8988T (cell line): ENCODE data around the gene AMH.
A peak's percentile ranks its signal among the peaks of the same experiment; 100 is the strongest.
"Not testable (repeated sequence)": the region's sequence is repeated elsewhere in the genome, so short reads cannot be mapped to it uniquely, and the experiment has no call there.

Experiments
- DNase-seq: peaks from one replicate; pipeline ENCODE4 v3.0.0; 2011

Gene AMH

DNA sequence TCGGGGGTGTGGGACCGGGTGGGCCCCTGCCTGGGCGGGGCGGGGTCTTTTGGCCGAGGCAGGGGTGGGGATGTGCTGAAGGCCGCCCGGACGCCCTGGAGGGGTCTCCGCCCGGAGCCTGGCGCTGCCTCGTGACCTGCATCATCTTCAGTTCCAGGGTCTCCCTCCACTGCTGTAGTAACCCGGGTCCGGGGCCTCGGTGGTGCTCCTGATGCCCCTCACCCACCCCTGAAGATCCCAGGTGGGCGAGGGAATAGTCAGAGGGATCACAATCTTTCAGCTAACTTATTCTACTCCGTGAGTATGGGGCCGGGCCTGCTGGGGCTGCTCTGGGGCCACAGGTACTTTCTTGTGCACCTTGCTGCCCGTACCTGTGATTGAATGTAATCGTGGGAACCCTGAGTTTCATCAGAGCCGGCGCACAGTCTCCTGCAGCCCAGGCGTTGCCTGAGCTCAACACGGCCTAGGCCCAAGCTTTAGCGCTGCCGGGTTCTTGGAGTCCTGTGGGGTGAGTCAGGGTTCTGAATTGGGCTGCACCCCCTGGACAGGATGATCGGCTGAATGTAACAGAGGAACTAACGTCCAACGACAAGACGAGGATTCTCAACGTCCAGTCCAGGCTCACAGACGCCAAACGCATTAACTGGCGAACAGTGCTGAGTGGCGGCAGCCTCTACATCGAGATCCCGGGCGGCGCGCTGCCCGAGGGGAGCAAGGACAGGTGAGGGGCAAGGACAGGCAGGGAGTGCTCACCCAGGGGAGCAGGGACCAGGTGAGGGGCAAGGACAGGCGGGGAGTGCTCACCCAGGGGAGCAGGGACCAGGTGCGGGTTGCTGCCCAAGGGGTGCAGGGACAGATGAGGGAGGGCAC is 22.3 kb downstream of the AMH start:
- peak; percentile 46 for DNase-seq

DNA sequence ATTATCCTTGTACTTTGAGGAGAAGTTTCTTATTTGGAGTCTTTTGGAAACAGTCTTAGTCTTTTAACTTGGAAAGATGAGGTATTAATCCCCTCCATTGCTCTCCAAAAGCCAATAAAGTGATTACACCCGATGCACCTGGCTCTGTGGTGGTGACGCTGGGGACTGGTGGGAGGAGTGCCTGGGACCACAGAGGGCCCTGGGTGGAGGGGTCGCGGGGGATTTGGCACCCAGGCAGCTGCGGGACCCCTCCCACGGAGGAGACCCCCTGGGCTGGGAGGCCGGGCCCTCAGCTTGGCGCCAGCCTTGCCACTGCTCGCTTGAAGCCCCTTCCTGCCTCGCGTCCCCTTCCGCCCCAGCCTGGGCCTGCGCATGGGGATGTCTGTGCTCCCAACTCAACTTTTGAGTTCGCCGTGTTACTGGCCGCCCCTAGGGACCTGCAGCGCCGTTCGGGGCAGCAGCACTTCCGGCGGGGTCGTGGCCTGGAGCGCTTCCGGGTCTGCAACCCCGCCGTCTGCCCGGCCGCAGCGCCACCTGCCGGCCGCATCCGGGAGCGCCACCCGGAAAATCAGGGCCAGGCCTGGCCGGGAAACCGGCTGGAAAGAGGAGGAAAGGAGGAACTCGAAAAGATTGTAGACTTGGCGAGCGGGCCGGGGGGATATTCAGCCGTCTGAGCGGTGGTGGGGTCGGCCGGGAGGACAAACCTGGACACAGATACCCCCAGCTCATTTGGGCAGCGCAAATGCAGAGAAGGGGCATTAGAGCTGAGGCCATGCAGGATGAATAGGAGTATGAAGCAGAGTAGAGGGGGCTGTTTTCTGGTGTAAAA is 24.4 kb downstream of the AMH start:
- DNase-seq, result peak; percentile 97

DNA sequence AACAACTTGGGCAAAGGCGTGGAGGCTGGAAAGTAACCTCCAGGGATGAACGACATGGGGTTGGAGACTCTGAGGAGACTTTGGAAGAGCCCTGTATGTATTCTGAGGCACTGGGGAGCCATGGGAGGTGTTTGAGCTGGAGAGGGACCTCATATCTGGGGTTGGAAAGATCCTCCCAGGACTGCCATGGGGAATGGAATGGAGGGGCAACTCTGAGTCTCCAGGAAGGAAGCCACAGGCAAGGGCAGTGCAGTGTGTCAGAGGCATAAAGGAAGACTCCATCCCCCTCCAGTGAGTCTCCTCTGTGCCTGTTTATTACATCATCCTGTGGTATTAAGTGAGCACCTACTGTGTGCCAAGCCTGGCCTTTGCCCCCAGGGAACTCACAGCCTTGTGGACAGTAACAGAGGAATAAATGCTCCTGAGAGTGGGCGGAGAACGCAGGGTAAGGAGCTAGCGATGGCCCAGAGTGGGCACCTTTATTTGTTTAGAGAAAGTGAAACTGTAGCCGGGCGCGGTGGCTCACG is 25.1 kb downstream of the AMH start:
- DNase-seq, result peak; percentile 16

DNA sequence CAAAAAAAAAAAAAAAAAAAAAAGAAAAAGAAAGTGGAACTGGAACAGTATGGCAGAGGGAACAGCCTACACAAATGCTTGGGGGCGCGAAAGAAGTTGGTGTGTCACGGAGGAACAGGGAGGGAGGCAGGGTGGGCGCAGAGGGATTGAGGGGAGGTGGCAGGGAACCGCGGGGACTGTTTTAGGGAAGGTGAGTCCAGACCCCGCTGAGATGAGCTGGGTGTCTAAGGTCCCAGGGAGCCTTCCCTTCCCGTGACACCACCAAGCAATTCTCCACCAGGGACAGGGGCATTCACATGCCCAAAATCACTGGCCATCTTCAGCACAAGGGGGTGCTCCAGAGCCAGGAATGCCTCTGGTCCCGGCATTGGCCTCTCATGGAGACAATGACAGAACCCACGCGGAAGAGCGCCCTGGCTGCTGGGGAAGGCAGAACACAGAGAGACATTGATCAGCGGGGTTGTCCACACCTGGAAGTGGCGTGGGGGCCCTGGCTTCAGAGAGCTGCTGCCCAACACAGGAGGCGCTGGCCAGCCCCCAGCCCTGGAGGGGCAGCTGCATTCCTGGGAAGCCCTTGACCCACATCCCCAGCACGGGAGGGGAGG is 25.9 kb downstream of the AMH start:
- peak; percentile 90 for DNase-seq

DNA sequence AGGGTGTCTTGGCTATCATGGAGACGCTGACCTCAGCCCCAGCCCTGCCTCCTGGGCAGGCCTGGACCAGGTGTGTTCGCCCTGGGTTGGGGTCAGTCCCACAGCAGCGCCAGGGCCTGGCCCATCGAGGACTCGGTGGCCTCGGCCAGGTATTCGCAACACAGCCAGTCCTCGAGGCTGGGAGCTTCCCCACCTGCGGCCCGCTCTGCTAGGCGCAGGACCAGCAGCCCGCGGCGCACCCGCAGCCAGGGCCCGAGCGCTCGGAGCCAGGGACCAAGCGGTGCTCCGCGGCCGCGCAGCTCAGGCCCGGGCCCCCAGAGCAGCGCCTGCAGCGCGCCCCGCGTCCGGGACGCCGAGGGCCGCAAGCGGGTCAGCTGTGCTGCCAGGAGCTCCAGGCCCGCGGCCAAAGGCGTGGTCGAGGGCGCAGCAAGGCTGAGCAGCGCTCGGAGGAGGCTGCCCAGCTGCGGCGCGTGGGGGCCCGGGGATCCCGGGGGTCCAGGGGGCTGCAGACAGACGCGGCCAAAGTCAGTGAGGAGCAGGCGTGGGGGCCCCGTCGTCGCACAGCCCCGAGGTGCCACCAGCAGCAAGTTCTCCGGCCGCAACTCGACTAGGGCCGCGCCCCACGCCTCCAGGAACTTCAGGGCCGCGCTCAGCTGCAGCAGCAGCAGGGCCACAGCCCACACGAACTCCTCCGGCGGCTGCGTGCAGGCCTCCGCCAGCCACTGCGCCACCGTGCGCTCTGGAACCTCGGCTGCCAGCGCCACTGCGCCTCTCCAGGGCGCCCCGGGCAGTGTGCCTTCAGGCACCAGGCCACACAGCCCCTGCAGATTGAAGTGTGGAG is 26.7 kb downstream of the AMH start:
- DNase-seq, result no peak

DNA sequence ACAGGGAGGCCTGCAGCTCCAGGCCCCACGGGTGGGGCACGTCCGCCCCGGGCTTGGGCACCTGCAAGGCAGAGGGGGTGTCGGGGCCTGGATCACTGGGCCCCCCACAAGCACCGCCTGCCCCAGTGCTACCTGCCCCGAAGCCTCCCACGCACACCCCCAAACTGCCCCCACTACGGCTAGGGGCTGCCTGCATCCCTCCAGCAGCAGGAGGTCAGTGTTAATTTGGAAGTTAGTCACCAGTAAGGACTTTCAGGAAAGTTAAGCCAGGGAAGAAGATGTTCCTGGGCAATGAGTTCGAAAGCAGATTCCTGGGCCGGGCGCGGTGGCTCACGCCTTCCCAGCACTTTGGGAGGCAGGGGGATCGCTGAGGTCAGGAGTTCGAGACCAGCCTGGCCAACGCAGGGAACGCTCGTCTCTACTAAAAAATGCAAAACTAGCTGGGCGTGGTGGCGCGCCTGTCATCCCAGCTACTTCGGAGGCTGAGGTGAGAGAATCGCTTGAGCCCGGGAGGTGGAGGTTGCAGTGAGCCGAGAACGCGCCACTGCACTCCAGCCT is 27.4 kb downstream of the AMH start:
- DNase-seq, result peak; percentile 17

DNA sequence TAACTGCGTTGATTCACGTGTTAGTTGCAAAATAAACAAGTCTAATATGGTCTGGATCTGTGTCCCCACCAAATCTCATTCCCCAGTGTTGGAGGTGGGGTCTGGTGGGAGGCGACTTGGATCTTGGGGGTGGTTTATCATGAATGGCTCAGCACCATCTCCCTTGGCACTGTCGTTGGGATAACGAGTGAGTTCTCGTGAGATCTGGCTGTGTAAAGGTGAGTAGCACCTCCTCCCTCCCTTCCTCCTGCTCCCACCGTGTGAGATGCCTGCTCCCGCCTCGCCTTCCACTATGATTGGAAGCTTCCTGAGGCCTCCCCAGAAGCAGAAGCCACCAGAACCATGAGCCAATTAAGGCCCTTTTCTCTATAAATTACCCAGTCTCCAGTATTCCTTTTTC is 28.0 kb downstream of the AMH start:
- DNase-seq, result no peak

DNA sequence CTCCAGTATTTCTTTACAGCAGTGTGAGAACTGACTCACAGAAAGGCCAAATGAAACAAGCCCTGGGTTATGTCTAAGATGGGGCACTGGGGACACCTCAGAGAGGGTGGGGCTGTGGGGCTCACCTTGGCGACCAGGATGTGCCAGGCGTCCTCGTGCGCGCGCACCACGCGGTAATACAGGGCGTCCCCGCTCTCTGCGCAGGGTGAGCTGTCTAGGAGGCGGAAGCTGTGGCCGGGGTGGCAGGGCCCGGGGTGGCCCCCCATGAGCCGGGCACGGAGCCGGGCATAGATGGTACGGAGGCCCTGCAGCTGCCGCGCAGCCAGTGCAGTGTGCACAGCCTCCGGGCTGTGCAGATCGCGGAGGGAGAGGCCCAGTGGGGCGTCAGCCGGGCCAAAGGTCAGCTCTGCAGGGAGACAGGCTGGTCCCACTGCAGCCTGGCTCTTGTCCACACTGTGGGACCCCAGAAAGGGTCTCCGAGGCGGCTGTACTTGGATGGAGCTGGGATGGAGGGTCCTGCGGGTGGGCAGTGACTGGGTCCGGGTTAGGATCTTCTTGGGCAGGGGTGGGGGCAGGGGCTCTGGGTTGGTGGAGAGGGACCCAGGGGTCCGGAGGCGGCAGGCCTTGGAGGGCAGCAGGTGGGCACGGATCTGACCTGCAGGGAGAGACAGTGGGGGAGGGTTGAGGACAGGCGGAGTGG is 29.5 kb downstream of the AMH start:
- no peak for DNase-seq

DNA sequence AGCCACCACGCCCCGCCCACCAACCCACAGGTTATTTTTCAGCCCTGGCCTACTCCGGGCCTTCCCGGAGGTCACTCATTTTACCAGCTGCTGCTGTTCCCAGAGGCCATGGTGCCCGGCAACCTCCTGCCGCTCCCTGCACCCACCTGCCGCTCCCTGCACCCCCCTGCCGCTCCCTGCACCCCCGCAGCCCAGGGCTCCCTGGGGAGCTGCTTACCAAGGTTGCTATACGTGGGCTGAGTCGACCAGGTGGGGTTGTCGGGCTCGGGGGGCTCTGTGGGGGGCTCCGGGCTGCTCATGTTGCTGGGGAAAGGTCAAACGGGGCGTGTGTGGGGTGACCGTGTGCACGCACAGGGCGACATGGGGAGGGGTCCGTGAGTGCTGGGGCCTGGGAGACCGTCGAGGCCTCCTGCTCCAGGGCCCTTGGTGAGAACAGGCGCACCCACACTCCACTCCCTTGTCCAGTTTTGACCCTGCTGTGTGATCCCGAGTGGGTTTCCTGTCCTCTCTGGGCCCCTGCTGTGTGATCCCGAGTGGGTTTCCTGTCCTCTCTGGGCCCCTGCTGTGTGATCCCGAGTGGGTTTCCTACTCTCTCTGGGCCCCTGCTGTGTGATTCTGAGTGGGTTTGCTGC is 31.6 kb downstream of the AMH start:
- DNase-seq, result no peak

DNA sequence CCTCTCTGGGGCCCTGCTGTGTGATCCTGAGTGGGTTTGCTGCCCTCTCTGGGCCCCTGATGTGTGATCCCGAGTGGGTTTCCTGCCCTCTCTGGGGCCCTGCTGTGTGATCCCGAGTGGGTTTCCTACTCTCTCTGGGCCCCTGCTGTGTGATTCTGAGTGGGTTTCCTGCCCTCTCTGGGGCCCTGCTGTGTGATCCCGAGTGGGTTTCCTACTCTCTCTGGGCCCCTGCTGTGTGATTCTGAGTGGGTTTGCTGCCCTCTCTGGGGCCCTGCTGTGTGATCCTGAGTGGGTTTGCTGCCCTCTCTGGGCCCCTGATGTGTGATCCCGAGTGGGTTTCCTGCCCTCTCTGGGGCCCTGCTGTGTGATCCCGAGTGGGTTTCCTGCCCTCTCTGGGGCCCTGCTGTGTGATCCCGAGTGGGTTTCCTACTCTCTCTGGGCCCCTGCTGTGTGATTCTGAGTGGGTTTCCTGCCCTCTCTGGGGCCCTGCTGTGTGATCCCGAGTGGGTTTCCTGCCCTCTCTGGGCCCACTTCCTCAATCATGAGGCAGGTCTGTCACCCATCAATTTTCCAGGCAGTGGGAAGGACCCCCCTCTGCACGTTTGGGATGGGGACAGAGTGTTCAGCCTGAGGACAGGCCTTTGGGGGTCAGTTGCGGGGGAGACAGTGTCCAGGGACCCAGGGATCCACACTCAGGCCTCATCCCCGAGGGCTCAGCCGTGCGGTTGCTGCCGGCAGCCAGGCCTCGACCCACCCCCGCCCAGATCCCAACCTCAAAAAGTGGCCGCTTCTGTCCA is 32.3 kb downstream of the AMH start:
- not testable (repeated sequence) for DNase-seq

DNA sequence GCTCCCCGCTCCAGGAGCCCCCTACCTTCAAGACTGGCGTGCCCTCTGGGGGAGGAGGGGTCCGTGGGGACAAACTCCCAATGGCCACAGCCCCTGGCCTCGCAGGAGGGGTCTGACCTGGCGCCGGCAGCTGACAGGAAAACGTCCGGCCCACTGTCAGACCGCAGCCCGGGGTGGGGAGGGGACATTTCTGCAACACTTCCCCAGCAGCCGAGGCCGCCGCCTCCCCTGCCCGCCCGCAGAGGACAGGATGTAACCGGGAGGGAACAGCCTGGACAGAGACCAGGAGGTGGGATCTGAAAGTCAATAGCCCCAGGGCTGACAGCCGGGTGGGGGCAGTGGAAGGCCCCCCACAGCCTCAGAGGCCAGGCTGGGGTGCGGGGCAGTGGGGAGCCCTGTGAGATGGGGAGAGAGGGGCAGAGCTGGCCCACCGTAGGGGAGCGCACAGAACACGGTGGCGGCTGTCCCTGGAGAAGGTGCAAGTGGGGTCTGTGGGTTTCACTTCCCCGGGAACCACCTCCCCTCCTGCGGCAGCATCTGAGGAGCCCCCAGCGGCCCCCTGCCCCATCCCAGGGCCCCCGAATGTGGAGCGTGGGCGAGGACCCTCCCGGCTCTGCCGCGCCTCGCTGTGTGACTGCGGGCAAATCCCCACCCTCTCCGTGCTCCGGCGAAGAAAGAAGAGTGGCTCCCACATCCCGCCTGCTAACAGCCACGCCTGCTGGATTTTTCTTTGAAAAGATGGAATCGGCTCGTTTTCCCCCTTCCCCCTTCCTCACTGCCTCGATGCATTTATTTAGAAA is 33.1 kb downstream of the AMH start, which contains the start of gene PEAK3:
PEAK3 (minus strand) TSS at position 114 of the 800 bp plus-strand sequence. CDS start 1,244 bp downstream, outside the sequence.
- DNase-seq, result no peak

DNA sequence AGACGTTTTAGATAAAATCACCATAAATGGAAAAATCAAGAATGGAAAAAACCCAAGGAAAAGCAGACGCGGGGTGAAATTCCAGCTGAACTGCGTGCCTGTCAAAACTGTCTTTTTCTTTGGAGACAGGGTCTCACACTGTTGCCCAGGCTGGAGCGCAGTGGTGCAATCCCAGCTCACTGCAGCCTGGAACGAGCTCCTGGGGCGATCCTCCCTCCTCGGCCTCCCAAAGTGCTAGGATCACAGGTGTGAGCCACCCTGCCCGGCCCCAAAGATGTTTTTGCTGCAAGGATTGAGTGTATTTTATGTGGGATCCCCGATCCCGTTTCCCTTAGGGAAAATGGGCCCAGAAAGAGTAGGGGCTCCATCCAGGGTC is 33.7 kb downstream of the AMH start:
- no peak for DNase-seq

DNA sequence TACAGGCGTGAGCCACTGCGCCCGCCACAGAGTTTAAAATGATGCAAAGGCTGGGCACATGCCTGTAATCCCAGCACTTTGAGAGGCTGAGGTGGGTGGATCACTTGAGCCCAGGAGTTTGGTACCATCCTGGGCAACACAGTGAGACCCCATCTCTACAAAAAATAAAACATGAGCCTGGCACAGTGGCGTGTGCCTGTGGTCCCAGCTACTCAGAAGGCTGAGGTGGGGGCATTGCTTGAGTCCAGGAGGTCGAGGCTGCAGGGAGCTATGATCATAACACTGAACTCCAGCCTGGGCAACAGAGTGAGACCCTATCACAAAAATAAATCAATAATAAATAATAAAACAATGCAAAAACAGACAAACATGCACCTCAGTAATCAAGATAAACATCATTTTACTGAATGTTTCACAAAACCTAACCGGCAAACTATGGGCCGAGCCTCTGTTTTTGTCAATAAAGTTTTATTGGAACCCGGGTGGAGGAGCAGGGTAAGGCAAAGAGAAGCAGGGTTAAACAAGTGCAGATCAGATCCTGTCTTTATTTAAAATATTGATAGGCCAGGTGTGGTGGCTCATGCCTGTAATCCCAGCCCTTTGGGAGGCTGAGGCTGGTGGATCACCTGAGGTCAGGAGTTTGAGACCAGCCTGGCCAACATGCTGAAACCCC is 34.8 kb downstream of the AMH start:
- no peak for DNase-seq

DNA sequence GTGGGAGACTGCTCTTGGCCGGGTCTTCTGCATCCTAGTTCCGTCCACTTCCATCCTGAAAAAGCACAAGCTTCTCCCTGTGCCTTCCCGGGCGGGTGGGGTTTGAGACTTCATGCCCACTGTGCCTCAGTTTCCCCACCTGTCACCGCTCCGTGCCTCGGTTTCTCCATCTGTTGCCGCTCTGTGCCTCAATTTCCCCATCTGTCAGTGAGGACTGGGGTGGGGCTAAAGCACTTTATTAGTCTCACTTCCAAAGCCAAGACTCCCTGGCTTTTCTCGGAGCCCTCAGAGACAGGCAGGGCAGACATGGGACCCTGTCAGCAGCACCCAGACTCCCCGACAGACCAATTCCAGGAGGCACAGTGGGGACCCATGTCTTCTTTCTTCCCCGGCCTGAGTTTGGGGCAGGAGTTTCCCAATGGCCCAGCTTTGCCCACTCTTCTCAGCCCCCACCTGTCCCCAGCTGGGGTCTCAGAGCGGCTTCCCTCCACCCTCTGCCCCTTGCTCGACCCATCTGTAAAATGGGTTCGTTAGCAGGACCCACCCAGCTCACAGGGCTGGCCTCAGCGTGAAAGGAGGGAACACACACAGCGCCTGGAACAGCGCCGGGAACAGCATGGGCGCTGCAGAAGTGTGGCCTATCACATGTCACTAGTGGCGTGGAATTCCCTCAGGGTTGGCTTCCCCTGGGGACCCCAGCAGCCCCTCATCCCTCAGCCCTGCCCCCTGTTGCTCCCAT is 37.4 kb downstream of the AMH start:
- no peak for DNase-seq

DNA sequence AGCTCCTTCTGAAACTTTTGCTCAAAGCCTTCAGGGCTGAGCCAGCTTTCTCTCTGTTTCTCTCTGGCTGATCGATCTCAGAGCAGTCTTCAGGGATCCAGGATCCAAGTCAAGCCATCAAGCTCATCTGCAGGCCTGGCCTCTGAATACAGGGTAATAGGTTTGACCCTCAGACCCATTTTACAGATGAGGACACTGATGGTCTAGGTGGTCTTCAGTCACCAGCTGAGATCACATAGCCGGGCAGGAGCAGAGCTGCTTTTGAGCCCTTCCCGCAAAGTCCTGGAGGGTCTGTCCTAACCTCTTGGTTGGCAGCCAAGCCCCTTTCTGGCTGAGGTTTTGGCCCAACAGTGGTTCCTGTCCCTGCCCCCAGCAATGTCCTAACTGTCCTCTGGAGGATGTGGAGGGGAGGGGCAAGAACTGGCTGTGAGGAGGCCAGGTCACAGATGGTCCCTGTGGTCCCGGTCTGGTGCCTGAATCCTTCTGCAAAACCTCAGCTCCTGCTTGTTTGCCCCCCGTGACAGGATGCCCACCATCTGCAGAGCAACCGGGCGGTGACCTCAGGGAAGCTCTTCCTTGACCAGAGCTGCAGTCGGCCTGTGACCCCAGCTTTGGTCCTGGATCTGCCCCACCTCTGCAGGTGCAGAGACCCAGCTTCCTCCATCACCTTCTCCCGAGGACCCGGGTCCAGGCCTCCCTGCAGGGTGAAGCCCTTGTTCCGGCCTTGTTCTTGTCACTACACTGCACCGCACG is 38.6 kb downstream of the AMH start:
- DNase-seq, result no peak

DNA sequence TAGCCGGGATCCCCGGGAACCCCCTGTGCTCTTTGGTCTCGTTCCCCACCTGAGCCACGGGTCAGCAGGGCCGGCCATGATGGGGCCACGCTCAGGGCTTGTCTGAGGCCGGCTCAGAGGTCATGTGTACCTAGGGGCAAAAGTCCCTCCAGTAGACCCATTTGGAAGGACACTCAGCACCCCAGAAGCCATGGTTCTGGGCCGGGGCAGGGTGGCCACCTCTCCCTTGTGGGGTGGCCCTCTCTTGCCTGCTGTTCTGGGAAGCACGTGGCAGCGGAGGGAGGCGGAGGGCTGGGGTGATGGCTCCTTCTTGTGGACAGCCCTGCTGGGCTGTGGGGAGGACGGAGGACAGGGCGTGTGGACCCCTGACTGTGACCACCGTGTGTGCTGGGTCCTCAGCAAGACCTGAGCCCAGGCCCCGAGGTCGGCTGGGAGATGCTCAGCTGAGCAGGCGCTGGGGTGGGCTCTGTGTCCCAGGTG is 39.3 kb downstream of the AMH start:
- DNase-seq, result no peak
